Measurements from ENCODE around the gene SWI5.

- TF ChIP-seq EZH2phosphoT487 (IDR thresholded peaks at IDR 0.05; ENCODE audit: borderline replicate concordance) = no peak
- TF ChIP-seq REST (IDR thresholded peaks at IDR 0.05; ENCODE audit: low read depth) = no peak
- TF ChIP-seq TCF7L2 (IDR thresholded peaks at IDR 0.05; ENCODE audit: borderline replicate concordance, extremely low read depth, insufficient read depth, insufficient read length) = no peak
- TF ChIP-seq CTCF (IDR thresholded peaks at IDR 0.05 in 2 of 3, conservative IDR thresholded peaks at IDR 0.05 in 1 of 3; ENCODE audit: borderline replicate concordance in 1 of 3, insufficient read depth in 1 of 3, low read depth in 2 of 3, low read length in 2 of 3) = no peak
- no peak for TF ChIP-seq EZH2 (IDR thresholded peaks at IDR 0.05)
Observed at GRCh38 chr9:128274245-128274644, 1.8 kb upstream of the SWI5 start.

All from HCT116 (cell line).